Peyer's patch (tissue), 4 donors: ENCODE data around the gene IRS2. TPM values are rescaled to one million over a fixed set of nuclear protein-coding genes. Genes with fewer than 3 reads are reported as not detected.

Experiments used
- DNase-seq, 3 donors: peaks; one replicate each; pipeline ENCODE4 v3.0.0-alpha.2; 2017 to 2019
- H3K27ac ChIP-seq, 4 donors: fragments of 200-600 bp; sonication (generic); one replicate each; pipeline ENCODE4 v1.5.1; 2016 to 2019
- H3K27me3 ChIP-seq, 2 donors: fragments of 200-600 bp; sonication (generic); one replicate each; pipeline ENCODE4 v1.5.1; 2019
- H3K36me3 ChIP-seq, 3 donors: fragments of 200-600 bp; sonication (generic); one replicate each; pipeline ENCODE4 v1.5.1; 2016 to 2019
- H3K4me1 ChIP-seq, 4 donors: fragments of 200-600 bp; sonication (generic); one replicate each; pipeline ENCODE4 v1.5.1; 2016 to 2019
- H3K4me3 ChIP-seq, 4 donors: fragments of 200-600 bp; sonication (generic); 1 replicate in 3 of 4; 2 replicates in 1 of 4; pipeline ENCODE4 v1.5.1; 2016 to 2019; ENCODE audit warnings: mild to moderate bottlenecking in 1 of 4
- H3K9me3 ChIP-seq, 4 donors: fragments of 200-600 bp; sonication (generic); one replicate each; pipeline ENCODE4 v1.5.1; 2016 to 2019; ENCODE audit warnings: mild to moderate bottlenecking in 1 of 4
- POLR2A ChIP-seq, 2 donors: fragments of 450-650 bp; IDR thresholded peaks; one replicate each; pipeline ENCODE4 v1.5.1; 2017; ENCODE audit warnings: antibody characterized with exemption in 2 of 2, mild to moderate bottlenecking in 2 of 2, moderate library complexity in 2 of 2
- total RNA-seq, 4 donors: library from RNA; depleted of rRNA; stranded (reverse); fragments of >200 nt; gene quantifications; one replicate each; pipeline ENCODE4 v1.1.0, GENCODE V29; 2016
- TF ChIP-seq, protein P1 (sequence below), 6 experiments: fragments of 450-650 bp in 4 of 6; fragments of 200-600 bp in 2 of 6; sonication (generic) in 1 of 6; IDR thresholded peaks; one replicate each; pipeline ENCODE4 v1.5.1; 2017 to 2019; ENCODE audit warnings: antibody characterized with exemption in 6 of 6, mild to moderate bottlenecking in 3 of 6, moderate library complexity in 1 of 6

The IRS2 gene
- total RNA-seq, 4 donors from 2014 or later, result 8.3 to 41.1 (median 22.3) TPM

DNA sequence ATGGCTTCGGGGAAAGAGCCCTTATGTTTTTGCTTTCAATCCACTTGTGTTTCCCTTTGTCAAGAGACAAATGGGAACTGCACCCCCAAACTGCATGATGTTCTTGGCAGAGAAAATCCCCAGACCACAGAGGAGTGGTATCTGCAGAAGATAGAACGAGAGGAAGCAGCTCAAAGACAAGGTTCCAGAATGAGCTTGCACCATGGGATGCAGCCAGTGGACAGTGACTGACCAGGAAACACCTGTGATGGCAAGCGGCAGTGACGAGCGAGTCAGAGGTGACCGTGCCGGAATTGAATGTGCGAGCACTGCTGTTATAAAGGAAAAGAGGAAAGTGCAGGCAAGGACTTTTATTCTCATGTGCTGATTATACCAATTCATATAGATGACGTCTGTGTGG lies 46.3 kb downstream of the IRS2 start:
- Histone ChIP-seq H3K4me3 (no peak overlapping the region), H3K27ac (no peak overlapping the region), H3K9me3 (no peaks in the 10 kb centered on the region), H3K4me1 (peaks cover 0 to 13% (median 0%) of the 10 kb centered on the region in 4 donors), H3K36me3 (no peaks in the 10 kb centered on the region), H3K27me3 (no peaks in the 10 kb centered on the region)
- TF ChIP-seq, protein P1, sequence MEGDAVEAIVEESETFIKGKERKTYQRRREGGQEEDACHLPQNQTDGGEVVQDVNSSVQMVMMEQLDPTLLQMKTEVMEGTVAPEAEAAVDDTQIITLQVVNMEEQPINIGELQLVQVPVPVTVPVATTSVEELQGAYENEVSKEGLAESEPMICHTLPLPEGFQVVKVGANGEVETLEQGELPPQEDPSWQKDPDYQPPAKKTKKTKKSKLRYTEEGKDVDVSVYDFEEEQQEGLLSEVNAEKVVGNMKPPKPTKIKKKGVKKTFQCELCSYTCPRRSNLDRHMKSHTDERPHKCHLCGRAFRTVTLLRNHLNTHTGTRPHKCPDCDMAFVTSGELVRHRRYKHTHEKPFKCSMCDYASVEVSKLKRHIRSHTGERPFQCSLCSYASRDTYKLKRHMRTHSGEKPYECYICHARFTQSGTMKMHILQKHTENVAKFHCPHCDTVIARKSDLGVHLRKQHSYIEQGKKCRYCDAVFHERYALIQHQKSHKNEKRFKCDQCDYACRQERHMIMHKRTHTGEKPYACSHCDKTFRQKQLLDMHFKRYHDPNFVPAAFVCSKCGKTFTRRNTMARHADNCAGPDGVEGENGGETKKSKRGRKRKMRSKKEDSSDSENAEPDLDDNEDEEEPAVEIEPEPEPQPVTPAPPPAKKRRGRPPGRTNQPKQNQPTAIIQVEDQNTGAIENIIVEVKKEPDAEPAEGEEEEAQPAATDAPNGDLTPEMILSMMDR (IDR thresholded peaks at IDR 0.05), result no peak
- no peak for TF ChIP-seq POLR2A (IDR thresholded peaks at IDR 0.05)
- DNase-seq, result no peak

DNA sequence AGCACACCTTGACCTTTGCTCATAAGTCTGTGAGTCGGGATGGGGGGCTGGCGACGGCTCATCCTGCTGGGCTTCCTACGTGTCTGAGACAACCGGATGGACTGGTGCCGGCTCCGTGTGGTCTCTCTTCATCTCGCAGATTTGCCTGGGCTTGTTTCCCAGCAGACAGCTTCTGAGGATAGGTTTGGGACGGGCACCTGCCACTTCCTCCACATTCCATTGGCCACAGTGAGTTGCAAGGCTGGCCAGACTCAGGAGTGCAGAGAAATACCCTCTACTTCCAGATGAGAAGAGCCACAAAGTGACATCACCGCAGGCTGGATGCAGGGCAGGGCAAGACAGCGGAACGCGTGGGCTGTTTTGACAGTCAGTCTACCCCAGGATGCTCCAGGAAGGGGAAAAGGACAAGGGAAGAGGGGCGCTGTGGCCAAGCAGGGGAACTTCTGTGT lies 48.1 kb downstream of the IRS2 start:
- no peak for DNase-seq
- no peaks in the 10 kb centered on the region for H3K4me1 ChIP-seq
- H3K36me3 ChIP-seq, result no peaks in the 10 kb centered on the region
- H3K4me3 ChIP-seq, result no peak overlapping the region
- TF ChIP-seq, protein P1 (IDR thresholded peaks at IDR 0.05), result no peak
- no peak for TF ChIP-seq POLR2A (IDR thresholded peaks at IDR 0.05)
- H3K9me3 ChIP-seq, result no peaks in the 10 kb centered on the region
- H3K27me3 ChIP-seq, result no peaks in the 10 kb centered on the region
- no peak overlapping the region for H3K27ac ChIP-seq

DNA sequence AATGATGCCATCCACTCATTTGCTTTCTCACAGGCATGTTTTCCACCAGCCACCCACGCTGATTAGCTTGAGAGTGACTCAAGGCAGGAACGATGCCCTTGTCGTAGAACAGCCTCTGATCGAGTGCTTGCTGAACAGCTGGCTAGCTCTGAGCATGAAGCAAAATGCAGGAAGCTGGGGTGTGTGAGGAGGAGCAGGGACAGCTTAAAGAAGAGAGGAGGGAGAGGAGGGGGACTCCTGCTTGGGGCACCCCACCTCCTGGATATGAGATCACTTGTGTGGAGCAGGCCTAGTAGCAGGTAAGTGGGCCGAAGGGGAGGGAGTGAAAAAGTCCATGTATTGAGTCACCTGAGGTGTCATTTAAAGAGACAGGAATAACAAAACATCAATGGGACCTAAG lies 48.8 kb downstream of the IRS2 start:
- H3K4me1 ChIP-seq, result no peaks in the 10 kb centered on the region
- H3K36me3 ChIP-seq, result no peaks in the 10 kb centered on the region
- no peak overlapping the region for H3K4me3 ChIP-seq
- H3K9me3 ChIP-seq, result no peaks in the 10 kb centered on the region
- H3K27ac ChIP-seq, result no peak overlapping the region
- no peak for TF ChIP-seq POLR2A (IDR thresholded peaks at IDR 0.05)
- TF ChIP-seq, protein P1 (IDR thresholded peaks at IDR 0.05), result no peak
- no peak for DNase-seq
- no peaks in the 10 kb centered on the region for H3K27me3 ChIP-seq

DNA sequence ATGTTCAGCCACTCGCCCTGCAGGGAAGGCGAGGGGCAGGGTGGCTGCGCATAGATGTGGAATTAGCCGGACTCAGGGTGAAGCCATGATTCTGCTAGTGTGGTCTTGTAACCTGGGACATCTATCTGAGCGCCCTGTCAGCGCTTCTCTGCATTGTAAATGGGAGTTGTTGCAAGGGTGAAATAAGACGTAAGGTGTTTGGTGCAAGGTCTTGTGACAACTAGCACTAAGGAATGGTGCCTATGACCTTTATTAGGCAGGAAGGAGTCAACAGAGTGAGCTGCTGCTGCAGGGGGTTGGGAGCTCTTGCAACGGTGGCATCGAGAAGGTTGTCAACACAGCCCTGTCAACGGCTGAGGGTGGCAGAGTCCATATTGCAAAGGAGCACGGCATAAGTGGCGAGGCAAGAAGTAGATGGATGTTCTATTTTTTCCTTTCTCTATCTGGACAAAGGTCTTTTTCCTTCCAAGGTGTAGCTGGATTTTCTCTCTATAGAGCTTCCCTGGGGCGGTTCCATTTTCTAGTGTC lies 49.3 kb downstream of the IRS2 start:
- Histone ChIP-seq H3K4me3 (no peak overlapping the region), H3K9me3 (no peaks in the 10 kb centered on the region), H3K4me1 (no peaks in the 10 kb centered on the region), H3K27me3 (no peaks in the 10 kb centered on the region), H3K27ac (no peak overlapping the region), H3K36me3 (no peaks in the 10 kb centered on the region)
- no peak for TF ChIP-seq POLR2A (IDR thresholded peaks at IDR 0.05)
- TF ChIP-seq, protein P1 (IDR thresholded peaks at IDR 0.05), result no peak
- no peak for DNase-seq

DNA sequence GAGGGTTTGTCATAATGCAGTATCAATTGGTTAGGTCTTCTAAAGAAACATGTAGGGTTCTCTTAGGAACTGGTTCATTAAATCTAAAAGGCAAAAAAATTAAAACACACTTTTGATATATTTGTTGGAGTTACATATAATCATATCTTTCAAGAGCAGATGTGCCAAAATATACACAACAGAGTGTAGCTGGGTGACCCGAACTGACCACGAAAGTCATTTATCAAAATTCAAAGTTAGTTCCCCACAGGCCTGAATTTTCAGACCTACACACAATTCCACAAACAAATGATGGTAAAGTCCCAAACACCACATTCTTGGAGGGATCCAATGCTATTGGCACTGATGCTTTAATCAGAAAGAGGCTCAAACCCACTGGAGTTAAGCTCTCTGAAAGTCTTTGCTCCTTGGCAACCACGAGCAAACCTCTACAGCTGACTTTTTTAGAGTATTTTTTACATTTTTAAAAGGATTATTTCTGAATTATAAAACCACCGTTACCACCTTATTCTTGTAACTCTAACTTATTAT lies 50.9 kb downstream of the IRS2 start:
- Histone ChIP-seq H3K4me3 (no peak overlapping the region), H3K4me1 (no peaks in the 10 kb centered on the region), H3K36me3 (no peaks in the 10 kb centered on the region), H3K27ac (no peak overlapping the region), H3K27me3 (no peaks in the 10 kb centered on the region), H3K9me3 (no peaks in the 10 kb centered on the region)
- no peak for DNase-seq
- no peak for TF ChIP-seq POLR2A (IDR thresholded peaks at IDR 0.05)
- TF ChIP-seq, protein P1 (IDR thresholded peaks at IDR 0.05), result no peak
